ENCODE results near the gene DRP2.
"Not testable (repeated sequence)": the region's sequence is repeated elsewhere in the genome, so short reads cannot be mapped to it uniquely, and the experiment has no call there.

The DRP2 gene, protein sequence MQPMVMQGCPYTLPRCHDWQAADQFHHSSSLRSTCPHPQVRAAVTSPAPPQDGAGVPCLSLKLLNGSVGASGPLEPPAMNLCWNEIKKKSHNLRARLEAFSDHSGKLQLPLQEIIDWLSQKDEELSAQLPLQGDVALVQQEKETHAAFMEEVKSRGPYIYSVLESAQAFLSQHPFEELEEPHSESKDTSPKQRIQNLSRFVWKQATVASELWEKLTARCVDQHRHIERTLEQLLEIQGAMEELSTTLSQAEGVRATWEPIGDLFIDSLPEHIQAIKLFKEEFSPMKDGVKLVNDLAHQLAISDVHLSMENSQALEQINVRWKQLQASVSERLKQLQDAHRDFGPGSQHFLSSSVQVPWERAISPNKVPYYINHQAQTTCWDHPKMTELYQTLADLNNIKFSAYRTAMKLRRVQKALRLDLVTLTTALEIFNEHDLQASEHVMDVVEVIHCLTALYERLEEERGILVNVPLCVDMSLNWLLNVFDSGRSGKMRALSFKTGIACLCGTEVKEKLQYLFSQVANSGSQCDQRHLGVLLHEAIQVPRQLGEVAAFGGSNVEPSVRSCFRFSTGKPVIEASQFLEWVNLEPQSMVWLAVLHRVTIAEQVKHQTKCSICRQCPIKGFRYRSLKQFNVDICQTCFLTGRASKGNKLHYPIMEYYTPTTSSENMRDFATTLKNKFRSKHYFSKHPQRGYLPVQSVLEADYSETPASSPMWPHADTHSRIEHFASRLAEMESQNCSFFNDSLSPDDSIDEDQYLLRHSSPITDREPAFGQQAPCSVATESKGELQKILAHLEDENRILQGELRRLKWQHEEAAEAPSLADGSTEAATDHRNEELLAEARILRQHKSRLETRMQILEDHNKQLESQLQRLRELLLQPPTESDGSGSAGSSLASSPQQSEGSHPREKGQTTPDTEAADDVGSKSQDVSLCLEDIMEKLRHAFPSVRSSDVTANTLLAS

DNA sequence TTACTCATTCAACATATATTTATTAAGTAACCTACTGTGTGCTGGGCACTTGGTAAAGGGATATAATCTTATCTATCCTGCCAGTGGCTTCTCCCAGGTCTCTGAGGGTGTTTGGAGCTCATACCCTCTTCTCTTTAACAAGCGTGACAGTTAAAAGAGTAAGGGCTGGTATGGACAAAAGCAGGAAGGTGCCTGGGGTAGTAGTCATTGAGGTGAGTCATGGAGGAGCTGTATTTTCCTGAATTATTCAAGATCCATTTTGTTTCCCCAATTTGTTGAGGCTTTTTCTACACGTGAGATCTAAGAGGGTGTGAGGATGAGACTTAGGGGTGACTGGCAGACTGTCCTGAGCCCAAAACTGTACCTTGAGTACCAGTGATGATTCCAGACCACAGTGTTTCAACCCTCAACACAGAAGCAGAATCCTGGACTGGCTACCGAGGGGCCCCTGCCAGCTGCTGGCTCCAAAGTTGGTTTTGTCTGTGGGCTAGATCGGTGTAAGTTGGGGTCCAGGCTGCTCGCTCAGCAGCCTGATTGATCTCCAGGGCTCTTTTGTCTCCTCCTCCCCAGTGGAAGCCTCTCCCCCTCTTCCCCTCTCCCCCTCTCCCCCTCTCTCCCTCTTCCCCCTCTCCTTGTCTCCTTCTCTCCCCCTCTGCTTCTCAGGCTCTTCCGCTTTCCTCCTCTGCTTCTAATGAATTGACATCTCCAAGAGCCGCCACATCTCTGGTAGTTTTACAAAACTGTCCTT is at the start of gene DRP2:
DRP2 (plus strand) TSS at position 671 of the 748 bp plus-strand sequence. CDS start 11,862 bp downstream, outside the sequence.
- in situ Hi-C loops (cut with HindIII; ENCODE audit: low sequenced_read_pairs), result no loop called here

DNA sequence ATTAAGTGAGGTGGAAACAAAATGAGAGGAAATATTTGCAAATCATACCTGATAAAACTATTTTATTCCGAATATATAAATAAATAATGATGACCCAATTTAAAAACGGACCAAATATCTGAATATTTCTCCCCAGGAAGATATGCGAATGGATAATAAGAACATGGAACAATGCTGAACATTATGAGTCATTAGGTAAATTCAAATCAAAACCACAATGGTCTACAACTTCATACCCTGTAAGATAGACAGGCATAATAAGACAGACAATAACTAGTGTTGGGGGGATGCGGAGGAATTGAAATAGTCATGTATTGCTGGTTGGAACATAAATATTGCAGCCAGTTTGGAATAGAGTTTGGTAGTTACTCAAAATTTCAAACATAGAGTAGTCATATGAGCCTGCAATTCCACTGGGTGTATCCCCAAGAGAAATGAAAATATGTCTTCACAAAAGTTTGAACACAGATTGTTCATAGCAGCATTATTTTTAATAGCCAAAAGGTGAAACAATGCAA is 47.6 kb upstream of the DRP2 start:
- in situ Hi-C loops (cut with HindIII; ENCODE audit: low sequenced_read_pairs), result no loop called here

DNA sequence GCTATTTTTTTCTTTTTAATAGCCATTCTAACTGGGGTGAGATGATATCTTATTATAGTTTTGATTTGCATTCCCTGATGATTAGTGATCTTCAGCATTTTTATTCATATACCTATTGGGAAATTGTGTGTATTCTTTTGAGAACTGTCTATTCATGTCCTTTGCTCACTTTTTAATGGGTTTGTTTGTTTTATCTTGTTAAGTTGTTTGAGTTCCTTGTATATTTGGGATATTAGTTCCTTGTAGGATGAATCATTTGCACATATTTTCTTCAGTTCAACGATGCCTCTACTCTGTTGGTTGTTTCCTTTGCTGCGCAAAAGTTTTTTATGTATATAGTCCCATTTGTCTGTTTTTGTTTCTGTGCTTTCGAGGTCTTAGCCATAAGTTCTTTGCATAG is 43.1 kb upstream of the DRP2 start:
- in situ Hi-C loops (cut with HindIII; ENCODE audit: low sequenced_read_pairs), result no loop called here

DNA sequence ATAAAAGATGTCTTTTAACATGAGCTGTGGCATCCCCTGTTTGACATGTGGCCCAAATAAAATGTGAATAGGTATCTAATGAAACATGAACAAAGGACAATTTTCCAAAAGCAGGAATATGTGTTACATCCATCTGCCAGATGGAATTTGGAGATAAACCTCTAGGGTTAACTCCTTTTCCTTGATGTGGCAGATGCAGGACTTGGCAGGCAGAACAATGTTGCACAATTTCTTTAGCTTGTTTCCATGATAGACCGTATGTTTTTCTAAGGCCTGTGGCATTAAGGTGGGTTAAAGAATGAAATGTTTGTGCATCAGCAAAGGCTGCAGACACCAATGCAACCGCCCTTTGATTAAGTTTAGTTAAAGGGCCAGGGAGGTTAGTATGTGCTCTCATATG is 34.7 kb upstream of the DRP2 start:
- in situ Hi-C loops (cut with HindIII; ENCODE audit: low sequenced_read_pairs), result not testable (repeated sequence)

DNA sequence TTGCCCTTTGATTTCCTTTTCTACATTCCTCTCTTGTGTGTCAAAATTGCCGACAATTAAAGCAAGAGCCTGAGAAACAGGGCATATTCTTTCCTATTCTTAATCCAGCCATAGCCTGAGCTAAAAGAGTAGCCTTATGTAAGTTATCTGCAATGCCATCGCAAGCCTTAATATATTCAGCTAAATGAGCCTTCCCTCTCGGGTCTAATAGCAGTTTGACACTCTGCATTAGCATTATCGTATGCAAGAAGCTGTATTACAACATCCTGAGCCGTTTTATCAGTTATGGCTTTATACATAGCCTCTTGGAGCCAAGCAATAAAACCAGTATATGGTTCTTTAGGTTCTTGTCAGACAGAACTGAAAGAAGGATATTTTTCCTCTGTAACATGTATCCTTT is 31.6 kb upstream of the DRP2 start:
- in situ Hi-C loops (cut with HindIII; ENCODE audit: low sequenced_read_pairs), result not testable (repeated sequence)

DNA sequence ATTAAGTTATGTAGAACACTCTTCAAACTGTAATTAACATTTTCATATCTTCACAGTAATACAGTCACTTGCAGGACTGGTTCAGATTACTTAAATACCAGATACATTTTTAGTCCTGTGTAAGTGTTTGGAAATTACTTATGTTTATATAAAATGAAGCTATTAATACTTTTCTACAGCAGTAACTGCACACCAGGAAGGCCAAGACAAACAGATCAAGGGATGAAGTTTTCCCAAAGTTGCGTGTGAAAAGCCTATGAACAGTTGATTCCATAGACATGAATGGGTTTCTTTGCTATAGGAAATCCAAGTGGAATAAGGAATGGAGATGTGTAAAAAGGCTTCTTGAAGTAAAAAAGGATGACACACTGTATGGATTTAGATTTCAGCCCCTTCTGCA is 28.9 kb upstream of the DRP2 start:
- in situ Hi-C loops (cut with HindIII; ENCODE audit: low sequenced_read_pairs), result no loop called here

DNA sequence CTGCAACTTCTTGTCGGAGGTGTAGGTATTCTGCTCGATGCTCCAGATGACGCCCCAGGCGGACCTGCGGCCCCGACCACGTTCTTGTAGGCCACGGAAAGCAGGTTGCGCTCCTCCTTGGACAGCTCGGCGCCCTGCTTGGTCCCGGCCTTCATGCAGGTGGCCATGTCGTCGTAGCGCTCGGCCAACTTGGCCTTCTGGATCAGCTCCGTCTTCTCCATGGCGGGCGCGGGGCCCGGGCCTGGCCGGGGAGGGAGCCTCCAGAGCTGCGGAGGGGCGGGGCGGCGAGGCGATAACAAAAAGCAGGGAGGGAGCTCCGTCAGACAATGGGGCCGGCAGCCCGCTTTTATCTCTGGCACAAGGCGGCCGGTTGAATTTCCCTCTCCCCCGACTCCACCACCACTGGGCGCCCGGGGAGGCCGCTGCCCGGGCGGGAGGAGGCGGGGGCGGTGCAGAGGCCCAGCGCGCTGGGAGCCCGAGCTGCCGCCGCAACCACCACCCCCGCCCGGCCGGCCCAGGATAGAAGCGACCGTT is 28.3 kb upstream of the DRP2 start:
- in situ Hi-C loops (cut with HindIII; ENCODE audit: low sequenced_read_pairs), result no loop called here

DNA sequence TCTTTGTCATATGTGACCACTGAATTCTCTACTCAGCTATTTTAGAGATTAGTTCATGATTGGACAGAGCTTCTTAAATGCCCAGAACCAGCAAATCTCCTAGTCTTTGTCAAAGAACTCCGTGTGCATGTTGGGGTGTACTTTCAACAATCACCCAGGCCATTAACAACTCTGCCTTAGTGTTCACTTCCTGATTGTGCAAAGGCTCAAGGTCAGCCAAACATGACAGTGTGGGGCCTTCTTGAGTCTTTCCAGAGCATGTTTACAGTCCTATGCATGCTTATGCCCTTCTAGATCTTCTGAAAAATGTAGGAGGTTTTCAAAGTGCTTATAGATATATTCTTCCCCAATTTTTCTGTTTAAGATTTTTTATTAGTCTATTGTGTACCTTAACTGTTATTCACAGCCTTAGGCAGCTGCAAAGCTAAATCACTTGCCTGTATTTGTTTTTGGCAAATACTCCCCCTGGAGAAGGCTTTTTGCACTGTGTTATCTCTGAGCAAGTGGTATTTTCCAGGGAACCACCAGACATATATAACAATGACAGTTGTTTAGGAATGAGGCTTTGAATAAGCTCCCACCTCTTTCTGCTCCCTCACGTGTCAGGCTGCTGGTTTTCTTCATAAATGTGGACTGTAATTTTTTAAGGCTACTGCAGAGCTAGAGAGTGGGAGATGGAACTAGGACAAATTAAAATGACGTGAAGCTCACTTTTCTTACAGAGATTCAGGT is 24.0 kb upstream of the DRP2 start:
- in situ Hi-C loops (cut with HindIII; ENCODE audit: low sequenced_read_pairs), result no loop called here

DNA sequence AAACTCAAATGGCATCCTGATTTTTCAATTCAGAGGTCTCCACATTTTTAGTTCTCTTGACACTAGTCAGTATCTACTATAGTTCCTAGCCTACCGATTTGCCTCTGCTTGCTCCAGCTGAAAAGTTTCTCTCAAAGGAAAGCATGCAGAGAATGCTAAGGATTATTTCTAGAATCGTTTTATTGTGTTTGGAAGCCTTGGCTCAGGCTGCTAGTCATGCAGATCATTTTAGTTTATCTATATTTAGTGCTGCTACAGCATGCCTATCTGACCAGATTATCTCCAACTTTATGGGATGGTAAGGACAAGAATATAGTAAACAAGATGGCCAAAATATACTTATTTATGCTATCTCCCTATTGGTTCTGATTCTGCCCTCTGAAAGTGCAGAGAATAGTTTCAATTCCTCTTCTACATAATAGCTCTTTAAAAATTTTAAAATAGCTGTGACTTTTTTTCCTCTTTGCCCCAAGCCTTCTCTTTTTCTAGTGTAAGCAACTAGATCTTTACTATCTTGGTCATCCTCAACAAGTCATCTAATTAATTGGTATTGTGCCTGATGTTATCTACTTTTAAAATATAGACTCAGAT is 15.7 kb upstream of the DRP2 start:
- in situ Hi-C loops (cut with HindIII; ENCODE audit: low sequenced_read_pairs), result loop anchor here (10.0 kb wide), 1 partner anchor 49 kb away; no protein-coding TSS in a partner anchor

DNA sequence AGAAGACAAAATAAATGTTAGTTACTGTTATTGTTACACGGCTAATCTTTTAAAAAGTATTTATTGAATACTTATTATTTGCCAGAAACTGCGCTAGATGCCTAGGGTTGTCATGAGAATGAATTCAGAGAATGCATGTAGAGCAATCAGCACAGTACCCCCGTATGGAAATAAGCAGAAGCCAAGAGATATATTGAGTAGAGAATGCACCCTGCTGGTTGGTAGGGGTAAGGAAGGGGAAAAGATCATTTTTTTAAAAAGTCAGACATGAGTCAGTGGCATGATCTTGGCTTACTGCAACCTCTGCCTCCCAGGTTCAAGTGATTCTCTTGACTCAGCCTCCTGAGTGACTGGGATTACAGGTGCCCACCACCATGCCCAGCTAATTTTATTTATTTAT is 13.1 kb upstream of the DRP2 start:
- in situ Hi-C loops (cut with HindIII; ENCODE audit: low sequenced_read_pairs), result loop anchor here (5.0 to 10.0 kb wide), 3 partner anchors 52 to 86 kb away; partner anchors contain the start of gene TAF7L

DNA sequence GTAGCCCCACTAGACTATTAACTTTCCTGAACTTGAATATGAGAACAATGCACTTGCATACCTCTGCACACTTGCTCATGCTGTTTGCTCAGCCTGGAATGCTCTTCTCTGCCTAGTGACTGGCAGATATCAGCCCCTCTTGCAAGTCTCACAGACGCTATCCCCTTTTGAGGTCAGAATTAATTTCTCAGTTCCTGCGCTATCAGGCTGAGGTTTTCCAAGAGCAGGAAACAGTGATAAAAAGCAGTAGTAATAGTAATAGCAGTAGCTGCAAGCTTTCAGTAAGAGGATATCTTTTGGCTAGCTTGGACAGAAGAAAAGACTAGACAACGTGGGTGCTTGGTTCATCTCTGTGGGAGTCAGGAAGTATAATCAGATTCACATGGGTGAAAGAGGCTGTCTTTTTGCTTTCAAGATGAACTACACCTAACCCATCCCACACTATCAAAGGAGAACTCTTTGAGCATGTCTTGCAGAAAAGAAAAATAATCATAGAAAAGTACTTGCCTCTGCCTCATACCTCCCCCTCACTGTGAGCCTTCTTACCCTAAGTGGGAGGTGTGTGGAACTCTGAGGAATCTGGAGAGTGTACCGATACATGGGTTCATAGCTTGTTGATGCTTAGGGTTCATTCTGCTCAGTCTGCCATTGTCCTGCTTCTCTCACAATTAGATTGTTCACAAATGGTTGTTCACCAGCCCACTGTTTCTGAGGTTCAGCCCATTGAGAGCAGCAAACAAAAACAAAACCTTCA is 11.3 kb upstream of the DRP2 start:
- in situ Hi-C loops (cut with HindIII; ENCODE audit: low sequenced_read_pairs), result loop anchor here (5.0 to 10.0 kb wide), 3 partner anchors 54 to 84 kb away; partner anchors contain the start of gene TAF7L

DNA sequence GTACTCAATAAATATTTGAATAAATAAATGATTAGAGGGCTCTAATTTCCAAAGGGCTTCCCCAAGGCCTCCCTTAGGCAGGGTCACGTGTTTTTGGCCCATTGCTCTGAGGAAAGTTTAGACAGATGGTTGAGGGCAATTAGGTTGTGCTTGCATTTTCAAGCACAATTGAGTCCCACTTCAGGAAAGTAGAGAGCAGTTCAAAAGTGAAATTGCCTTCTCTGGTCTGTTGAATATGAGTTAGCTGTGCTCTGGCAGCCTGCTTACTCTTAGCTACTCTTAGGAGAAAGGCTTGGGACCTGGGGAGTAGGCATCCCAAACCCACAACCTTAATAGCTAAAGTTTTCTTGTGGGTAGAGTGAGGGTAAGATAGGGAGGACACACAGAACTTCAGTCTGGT is 9.0 kb upstream of the DRP2 start:
- in situ Hi-C loops (cut with HindIII; ENCODE audit: low sequenced_read_pairs), result no loop called here

DNA sequence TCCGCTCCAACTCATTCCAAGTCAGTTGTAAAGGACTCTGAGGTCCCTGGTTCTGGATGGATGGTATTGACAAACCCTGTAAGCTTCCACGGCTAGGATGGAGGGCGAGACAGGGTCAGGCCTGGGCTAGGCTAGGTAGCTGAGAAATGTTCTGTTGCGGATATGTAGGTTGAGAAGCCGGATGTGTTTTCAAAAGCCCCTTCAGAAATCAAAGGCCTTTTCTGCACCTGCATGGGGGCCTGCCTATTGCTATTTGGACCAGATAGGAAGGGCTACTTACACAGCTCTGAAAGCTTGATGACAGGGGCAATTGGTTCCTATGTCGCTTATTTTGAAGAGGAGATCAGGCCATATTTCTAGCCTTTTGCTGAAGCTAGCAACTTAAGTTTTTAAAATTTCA is 1.9 kb upstream of the DRP2 start:
- in situ Hi-C loops (cut with HindIII; ENCODE audit: low sequenced_read_pairs), result no loop called here

DNA sequence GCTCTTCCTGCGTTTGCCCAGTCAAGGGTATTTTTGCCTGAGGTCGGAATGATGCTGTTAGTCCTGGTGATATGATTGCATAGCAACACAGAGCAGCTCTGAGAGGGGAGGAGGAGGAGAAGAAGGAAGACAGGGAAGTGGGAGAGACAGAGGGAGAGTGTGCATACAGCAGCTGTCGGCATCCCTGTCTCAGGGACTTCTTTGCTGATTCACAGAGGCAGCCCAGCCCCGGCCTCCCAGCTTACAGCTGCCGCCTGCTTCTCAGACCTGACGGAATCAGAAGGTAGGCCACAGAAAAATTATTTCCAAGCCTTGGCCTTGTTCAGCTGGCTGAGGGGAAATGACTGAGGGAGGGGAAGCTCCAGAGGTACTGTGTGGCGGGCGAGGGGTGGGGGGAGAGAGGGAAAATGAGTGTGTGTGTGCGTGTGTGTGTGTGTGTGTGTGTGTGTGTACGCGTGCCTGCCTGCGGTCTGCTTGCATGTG is 319 bp downstream of the DRP2 start:
- in situ Hi-C loops (cut with HindIII; ENCODE audit: low sequenced_read_pairs), result no loop called here

DNA sequence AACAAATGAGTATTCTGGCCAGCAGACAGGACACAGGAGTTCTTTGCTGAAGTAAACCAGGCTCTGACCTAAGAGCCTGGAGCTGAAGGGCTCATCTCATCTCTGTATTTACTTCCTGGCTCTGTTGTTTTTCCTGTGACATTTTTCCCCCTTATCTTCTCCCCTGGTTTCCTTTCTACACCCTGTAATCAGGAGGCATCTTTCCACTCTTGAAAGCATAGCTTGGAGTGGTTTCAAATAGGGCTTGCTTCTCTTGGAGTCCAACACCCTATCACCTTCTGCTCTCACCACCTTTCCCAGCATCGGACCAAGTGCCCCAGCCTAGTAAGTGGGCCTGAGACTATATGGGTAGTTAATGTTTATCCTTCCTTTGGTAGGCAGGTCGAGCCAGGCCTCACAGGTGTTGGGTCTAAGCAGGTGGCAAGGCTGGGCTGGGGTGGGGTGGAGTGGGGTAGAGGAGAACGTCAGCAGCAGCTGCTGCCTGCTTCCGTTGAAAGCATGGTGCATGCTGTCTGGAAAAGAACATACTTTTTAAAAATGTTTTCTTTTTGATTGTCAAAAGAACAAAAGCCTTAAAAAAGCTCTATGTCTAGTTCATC is 1.2 kb downstream of the DRP2 start:
- in situ Hi-C loops (cut with HindIII; ENCODE audit: low sequenced_read_pairs), result no loop called here

DNA sequence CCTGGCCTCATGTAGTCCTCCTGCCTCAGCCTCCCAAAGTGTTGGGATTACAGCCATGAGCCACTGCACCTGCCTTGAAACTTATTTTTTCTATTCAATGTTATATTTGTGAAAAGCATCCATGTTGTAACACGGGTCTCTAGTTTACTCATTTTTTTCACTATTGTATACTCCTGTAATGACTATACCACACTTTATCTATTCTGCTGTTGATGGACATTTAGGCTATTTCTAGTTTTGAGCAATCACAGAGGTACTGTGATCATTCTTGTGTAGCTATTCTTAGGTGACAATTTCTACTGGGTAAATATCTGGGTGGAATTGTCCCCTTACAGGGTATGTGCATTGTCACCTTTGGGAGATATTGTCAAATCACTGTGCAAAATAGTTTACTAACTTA is 3.6 kb downstream of the DRP2 start:
- in situ Hi-C loops (cut with HindIII; ENCODE audit: low sequenced_read_pairs), result no loop called here

DNA sequence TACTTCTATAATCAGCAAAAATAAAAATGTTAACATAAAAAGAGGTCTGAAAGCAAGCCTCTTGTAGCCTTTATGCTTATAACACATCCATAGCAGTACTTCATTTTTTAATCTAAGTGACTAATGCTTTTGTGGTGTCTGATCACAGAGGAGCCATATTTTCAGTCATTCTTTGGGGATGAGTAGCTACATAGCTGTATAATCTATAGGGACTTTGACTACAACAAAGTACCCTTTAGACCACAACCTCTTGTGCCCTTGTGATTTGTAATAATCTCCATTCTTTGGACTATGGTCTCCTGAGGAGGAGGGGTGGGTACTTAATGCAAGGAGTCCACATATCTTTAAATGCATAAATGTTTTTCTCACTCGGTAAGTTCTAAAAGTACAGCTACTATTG is 9.6 kb downstream of the DRP2 start:
- in situ Hi-C loops (cut with HindIII; ENCODE audit: low sequenced_read_pairs), result no loop called here

DNA sequence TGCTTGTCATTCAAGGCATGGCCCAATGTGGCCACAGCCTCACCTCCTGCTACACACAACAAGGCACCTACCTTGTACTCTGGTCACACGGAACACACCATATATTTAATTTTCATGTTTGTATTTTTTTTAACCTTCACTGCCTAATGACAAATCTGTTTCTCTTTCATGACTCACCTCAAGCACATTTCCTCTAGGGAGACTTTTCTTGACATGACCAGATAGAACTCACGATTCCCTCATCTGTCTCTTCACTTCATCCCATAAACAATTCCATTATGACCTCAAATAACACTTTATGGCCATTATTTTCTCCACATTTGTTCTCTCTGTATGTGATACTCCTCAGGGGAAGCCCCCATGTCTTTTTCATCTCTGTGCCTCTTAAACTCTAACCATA is 11.1 kb downstream of the DRP2 start:
- in situ Hi-C loops (cut with HindIII; ENCODE audit: low sequenced_read_pairs), result no loop called here

All from endothelial cell of hepatic sinusoid (primary cell).